DOHH2 (cell line): ENCODE data around the gene DERA.

ENCODE experiments used
- H3F3A ChIP-seq: fragments of 200-600 bp; sonication (generic), shearing (Covaris generic); 2 replicates; pipeline ENCODE4 v1.6.0; 2016; ENCODE audit warnings: antibody characterized with exemption, mild to moderate bottlenecking; ENCODE audit not compliant: control insufficient read depth, insufficient read depth
- H3K27ac ChIP-seq: fragments of 200-600 bp; sonication (generic); 2 replicates; pipeline ENCODE4 v1.5.1; 2014; ENCODE audit warnings: low read depth, mild to moderate bottlenecking, low read length, moderate library complexity
- H3K27me3 ChIP-seq: fragments of 200-600 bp; sonication (generic); 2 replicates; pipeline ENCODE4 v1.6.1; 2014; ENCODE audit warnings: mild to moderate bottlenecking, low read length, mixed read lengths; ENCODE audit not compliant: control insufficient read depth
- H3K36me3 ChIP-seq: fragments of 200-600 bp; sonication (generic); 2 replicates; pipeline ENCODE4 v1.6.1; 2014; ENCODE audit warnings: mild to moderate bottlenecking, low read length, moderate library complexity, mixed read lengths; ENCODE audit not compliant: control insufficient read depth
- H3K4me1 ChIP-seq: fragments of 200-600 bp; sonication (generic); 2 replicates; pipeline ENCODE4 v1.6.1; 2014; ENCODE audit warnings: mild to moderate bottlenecking, low read length, mixed read lengths; ENCODE audit not compliant: control insufficient read depth
- H3K4me2 ChIP-seq: fragments of 200-600 bp; sonication (generic); 2 replicates; pipeline ENCODE4 v1.6.0; 2014; ENCODE audit warnings: mild to moderate bottlenecking, low read length, moderate library complexity
- H3K4me3 ChIP-seq: fragments of 200-600 bp; sonication (generic); 2 replicates; pipeline ENCODE4 v1.5.1; 2014; ENCODE audit warnings: mild to moderate bottlenecking, low read length, mixed read lengths
- H3K79me2 ChIP-seq: fragments of 200-600 bp; sonication (generic); 2 replicates; pipeline ENCODE4 v1.6.1; 2014; ENCODE audit warnings: mild to moderate bottlenecking, low read length, mixed read lengths; ENCODE audit not compliant: control insufficient read depth
- H3K9me2 ChIP-seq: fragments of 200-600 bp; sonication (generic); replicated peaks from 2 replicates; pipeline ENCODE4 v1.6.1; 2014; ENCODE audit warnings: mild to moderate bottlenecking, low read length, mixed read lengths; ENCODE audit not compliant: control insufficient read depth
- H3K9me3 ChIP-seq: fragments of 200-600 bp; sonication (generic); 2 replicates; pipeline ENCODE4 v1.6.1; 2014; ENCODE audit warnings: antibody characterized with exemption, low read length, mixed read lengths; ENCODE audit not compliant: control insufficient read depth, insufficient read depth
- H4K20me1 ChIP-seq: fragments of 200-600 bp; sonication (generic); 2 replicates; pipeline ENCODE4 v1.6.0; 2014; ENCODE audit warnings: low read depth, mild to moderate bottlenecking, antibody characterized with exemption, low read length, moderate library complexity; ENCODE audit not compliant: control insufficient read depth, insufficient read depth
- CTCF ChIP-seq: fragments of 200-600 bp; sonication (generic); IDR thresholded peaks from one replicate; pipeline ENCODE4 v1.5.1; 2014; ENCODE audit warnings: antibody characterized with exemption, mild to moderate bottlenecking, low read depth, low read length; ENCODE audit not compliant: poor library complexity, severe bottlenecking
- EZH2phosphoT487 ChIP-seq: fragments of 200-600 bp; sonication (generic); IDR thresholded peaks from 2 replicates; pipeline ENCODE4 v1.6.1; 2017; ENCODE audit warnings: borderline replicate concordance, mild to moderate bottlenecking, antibody characterized with exemption, low read length, moderate library complexity, mixed read lengths

The DERA gene

GRCh38 chr12:15875863-15876262 lies 35.3 kb upstream of the DERA start:
- Histone ChIP-seq H4K20me1 (no peaks in the 10 kb centered on the region), H3K27me3 (no peaks in the 10 kb centered on the region), H3F3A (no peaks in the 10 kb centered on the region), H3K4me3 (no peak overlapping the region), H3K4me1 (peaks cover 2% of the 10 kb centered on the region), H3K4me2 (no peak overlapping the region), H3K79me2 (no peaks in the 10 kb centered on the region), H3K36me3 (no peaks in the 10 kb centered on the region), H3K9me2 (no peaks in the 10 kb centered on the region), H3K9me3 (no peaks in the 10 kb centered on the region), H3K27ac (no peak overlapping the region)
- TF ChIP-seq CTCF: no peak
- TF ChIP-seq EZH2phosphoT487: no peak

GRCh38 chr12:15879413-15879812 lies 31.7 kb upstream of the DERA start:
- H3K4me2 ChIP-seq: no peak overlapping the region
- H3K4me1 ChIP-seq: peaks cover 17% of the 10 kb centered on the region
- H3K36me3 ChIP-seq: peaks cover 20% of the 10 kb centered on the region
- no peaks in the 10 kb centered on the region for H3K9me2 ChIP-seq
- H3K79me2 ChIP-seq: peaks cover 27% of the 10 kb centered on the region
- no peak overlapping the region for H3K4me3 ChIP-seq
- no peaks in the 10 kb centered on the region for H3K27me3 ChIP-seq
- no peaks in the 10 kb centered on the region for H3F3A ChIP-seq
- no peaks in the 10 kb centered on the region for H3K9me3 ChIP-seq
- H4K20me1 ChIP-seq: peaks cover 11% of the 10 kb centered on the region; the same call in 1 of the 2 replicates
- H3K27ac ChIP-seq: no peak overlapping the region
- no peak for TF ChIP-seq EZH2phosphoT487
- no peak for TF ChIP-seq CTCF

- H3K36me3 ChIP-seq: peaks cover 32% of the 10 kb centered on the region
- H3F3A ChIP-seq: no peaks in the 10 kb centered on the region
- H3K27me3 ChIP-seq: no peaks in the 10 kb centered on the region
- TF ChIP-seq CTCF (no peak), EZH2phosphoT487 (no peak)
- H4K20me1 ChIP-seq: peaks cover 11% of the 10 kb centered on the region; the same call in 1 of the 2 replicates
- H3K79me2 ChIP-seq: peaks cover 40% of the 10 kb centered on the region
- peak overlapping the region; percentile 78 for H3K4me2 ChIP-seq
- H3K27ac ChIP-seq: no peak overlapping the region
- no peak overlapping the region for H3K4me3 ChIP-seq
- no peaks in the 10 kb centered on the region for H3K9me3 ChIP-seq
- peaks cover 26% of the 10 kb centered on the region for H3K4me1 ChIP-seq
- no peaks in the 10 kb centered on the region for H3K9me2 ChIP-seq
These were observed 30.4 kb upstream of the DERA start for GRCh38 chr12:15880721-15881120.
